Astrocyte (in vitro differentiated cells and primary cell): Measurements from ENCODE around the gene DNAL1.

Source experiments
- CTCF ChIP-seq: IDR thresholded peaks from 2 replicates; pipeline ENCODE4 v1.5.1; 2011; ENCODE audit warnings: low read depth, mild to moderate bottlenecking, inconsistent platforms, low read length, moderate library complexity; ENCODE audit not compliant: insufficient read depth
- EZH2 ChIP-seq: IDR thresholded peaks from 2 replicates; pipeline ENCODE4 v1.6.1; 2012; ENCODE audit warnings: mild to moderate bottlenecking, low read length, inconsistent platforms; ENCODE audit not compliant: insufficient read depth

- no peak for TF ChIP-seq CTCF
- no peak for TF ChIP-seq EZH2
Measured at GRCh38 chr14:73712071-73712506, 67.3 kb downstream of the DNAL1 start.
